Erythroblast (primary cell): ENCODE results near the gene SRM.
"Not testable (repeated sequence)": the region's sequence is repeated elsewhere in the genome, so short reads cannot be mapped to it uniquely, and the experiment has no call there.

ENCODE experiments used
- DNase-seq, 2 experiments: peaks; one replicate each; lab custom pipeline; 2025; lab: John Stamatoyannopoulos, UW
- GATA1 ChIP-seq: IDR thresholded peaks from 2 replicates; pipeline ENCODE4 v1.6.1; 2011; ENCODE audit warnings: low read depth, mild to moderate bottlenecking, control low read depth, low read length, moderate library complexity
- POLR2A ChIP-seq: IDR thresholded peaks from 2 replicates; pipeline ENCODE4 v1.6.1; 2011; ENCODE audit warnings: mild to moderate bottlenecking, low read length

SRM gene

GRCh38 chr1:11044849-11045427 is 14.9 kb downstream of the SRM start:
- TF ChIP-seq POLR2A: no peak
- TF ChIP-seq GATA1: no peak
- DNase-seq: no peak

DNA sequence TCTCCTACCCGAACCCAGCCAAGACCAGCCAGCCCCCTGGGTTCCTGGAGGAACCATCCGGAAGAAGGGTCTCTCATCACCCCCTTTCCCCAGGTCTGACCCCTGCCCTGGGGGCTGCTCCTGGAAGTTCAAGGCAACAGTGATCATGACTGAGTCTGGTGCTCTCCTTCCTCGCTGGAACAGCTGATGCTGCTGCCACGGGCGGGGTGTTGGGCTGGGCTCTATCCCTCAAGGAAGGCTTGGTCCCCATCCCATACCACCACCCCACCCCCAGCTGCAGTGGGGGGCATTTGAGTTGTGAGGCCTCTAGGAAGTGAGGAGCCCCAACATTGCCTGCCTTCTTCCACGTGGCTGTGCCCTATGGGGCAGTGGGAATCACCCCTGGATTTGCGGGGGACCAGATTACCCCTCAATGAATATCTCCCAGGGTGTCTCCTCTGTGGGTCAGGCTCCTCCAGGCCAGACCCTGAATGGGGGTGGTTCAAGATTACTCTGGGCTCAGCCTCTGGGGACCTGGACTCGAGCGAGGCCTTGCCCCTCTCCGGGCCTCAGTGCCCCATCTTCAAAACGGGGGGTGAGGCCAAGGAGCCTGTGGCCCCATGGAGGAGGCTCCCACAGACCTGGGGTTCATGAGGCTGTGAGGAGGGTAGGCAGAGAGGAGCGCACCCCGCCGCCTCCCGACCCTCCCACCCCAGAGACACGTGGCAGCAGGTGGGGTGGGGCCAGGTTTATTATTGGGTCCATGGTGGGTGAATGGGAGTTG is 15.6 kb downstream of the SRM start:
- no peak for TF ChIP-seq POLR2A
- no peak for TF ChIP-seq GATA1
- DNase-seq: no peak

DNA sequence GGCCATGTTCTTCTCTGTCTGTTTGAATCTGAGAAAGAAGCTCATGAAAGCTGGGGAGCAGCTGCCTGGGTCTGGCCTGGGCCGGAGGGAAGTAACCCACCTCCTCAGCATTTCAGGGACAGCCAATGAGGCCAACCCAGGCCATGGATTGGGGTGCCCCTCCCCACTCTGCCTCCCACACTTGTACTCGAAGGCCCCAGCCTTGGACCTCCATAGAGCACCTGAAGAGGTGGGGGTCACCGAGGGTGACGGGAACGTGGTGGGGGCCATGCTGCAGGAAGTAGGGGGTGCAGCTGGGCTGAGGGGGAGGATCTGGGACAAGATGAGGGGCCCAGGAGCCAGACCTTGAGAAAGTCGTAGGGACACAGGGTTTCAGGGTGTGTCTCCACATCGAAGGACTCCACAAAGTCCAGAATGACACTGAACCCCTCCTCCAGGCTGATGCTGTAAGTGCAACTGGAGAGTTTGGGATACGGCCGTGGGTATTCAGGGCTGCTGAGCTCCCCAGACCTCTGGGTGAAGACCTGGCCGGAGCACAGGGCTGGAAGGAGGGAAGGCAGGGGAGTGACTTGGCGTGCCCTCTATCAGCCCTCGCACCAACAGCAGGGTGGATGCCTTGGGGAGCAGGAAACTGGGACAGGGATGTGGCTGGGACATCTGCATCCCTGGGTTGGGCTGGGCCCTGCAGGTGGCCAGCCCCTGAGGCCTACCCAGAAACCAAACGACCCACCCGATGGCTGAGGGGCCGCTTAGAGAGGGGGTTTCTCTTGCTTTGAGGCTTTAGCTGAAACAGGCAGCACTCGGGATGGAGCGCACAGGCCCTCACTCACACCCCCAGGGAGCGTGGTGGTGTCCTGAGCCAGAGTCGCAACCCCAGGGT is 16.6 kb downstream of the SRM start:
- no peak for DNase-seq
- no peak for TF ChIP-seq POLR2A
- no peak for TF ChIP-seq GATA1

DNA sequence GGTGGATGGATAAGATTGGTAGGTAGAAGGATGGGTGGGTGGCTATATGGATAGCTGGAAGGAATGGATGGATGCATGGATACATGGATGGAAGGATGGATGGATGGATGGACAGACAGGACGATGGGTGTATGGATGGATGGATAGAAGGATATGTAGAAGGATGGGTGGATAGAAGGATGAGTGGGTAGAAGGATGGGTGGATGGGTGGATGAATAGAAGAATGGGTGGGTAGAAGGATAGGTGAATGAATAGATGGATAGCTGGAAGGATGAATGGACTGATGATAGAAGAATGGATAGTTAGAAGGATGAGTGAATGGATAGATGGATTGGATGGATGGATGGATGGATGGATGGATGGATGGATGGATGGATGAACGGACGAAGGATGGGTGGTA is 17.8 kb downstream of the SRM start:
- DNase-seq: no peak
- TF ChIP-seq POLR2A: no peak
- TF ChIP-seq GATA1: no peak

GRCh38 chr1:11041048-11041447 is 18.8 kb downstream of the SRM start:
- no peak for TF ChIP-seq POLR2A
- no peak for TF ChIP-seq GATA1
- DNase-seq: no peak

DNA sequence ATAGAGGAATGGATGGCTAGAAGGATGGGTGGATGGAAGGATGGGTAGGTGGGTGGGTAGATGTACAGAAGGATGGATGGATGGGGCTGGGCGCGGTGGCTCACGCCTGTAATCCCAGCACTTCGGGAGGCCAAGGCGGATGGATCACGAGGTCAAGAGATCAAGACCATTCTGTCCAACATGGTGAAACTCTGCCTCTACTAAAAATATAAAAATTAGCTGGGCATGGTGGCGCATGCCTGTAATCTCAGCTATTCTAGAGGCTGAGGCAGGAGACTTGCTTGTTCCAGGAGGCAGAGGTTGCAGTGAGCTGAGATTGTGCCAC is 19.8 kb downstream of the SRM start:
- DNase-seq: not testable (repeated sequence)

DNA sequence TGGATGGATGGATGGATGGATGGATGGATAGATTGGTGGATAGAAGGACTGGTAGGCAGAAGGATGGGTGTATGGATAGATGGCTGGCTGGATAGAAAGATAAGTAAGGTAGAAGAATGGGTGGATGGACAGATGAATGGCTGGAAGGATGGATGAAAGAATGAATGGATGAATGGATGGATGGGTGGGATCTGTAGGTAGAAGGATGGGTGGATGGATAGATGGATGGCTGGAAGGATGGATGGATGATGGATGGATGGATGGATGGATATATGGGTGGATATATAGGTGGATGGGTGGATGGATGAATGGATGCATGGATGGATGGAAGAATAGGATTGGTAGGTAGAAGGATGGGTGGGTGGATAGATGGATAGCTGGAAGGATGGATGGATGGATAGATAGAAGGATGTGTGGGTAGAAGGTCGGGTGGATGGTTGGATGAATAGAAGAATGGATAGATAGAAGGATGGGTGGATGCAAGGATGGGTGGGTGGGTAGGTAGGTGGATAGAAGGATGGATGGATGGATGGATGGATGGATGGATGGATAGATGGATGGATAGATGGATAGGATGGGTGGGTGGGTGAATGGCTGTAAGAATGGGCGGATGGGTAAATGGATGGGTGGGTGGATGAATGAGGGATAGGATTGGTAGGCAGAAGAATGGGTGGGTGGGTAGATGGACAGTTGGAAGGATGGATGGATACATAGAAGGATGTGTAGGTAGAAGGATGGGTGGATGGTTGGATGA is 20.3 kb downstream of the SRM start:
- TF ChIP-seq POLR2A: no peak
- no peak for DNase-seq

DNA sequence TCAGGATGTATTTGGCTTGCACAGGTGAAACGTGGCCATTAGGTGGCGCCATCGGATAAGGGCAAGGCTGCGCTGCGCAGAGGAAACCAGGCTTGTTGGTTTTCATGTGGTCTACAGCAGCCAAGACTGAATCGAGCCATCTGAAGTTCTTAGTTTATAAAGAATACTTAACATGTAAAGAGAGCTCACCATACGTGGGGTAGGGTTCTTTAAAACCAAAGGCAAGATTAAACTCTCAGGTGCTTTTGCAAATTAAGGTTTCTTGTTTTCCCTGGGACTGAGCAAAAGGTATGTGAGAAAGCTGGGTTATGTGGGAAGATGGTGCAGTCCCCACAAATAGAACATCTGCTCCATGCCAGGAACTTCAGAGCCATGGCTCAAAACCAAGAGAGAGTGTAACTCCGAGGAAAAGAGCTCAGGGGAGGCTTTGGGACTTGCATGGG is 22.1 kb downstream of the SRM start:
- TF ChIP-seq POLR2A: no peak
- no peak for TF ChIP-seq GATA1
- peak; percentile 82 to 92 for DNase-seq

DNA sequence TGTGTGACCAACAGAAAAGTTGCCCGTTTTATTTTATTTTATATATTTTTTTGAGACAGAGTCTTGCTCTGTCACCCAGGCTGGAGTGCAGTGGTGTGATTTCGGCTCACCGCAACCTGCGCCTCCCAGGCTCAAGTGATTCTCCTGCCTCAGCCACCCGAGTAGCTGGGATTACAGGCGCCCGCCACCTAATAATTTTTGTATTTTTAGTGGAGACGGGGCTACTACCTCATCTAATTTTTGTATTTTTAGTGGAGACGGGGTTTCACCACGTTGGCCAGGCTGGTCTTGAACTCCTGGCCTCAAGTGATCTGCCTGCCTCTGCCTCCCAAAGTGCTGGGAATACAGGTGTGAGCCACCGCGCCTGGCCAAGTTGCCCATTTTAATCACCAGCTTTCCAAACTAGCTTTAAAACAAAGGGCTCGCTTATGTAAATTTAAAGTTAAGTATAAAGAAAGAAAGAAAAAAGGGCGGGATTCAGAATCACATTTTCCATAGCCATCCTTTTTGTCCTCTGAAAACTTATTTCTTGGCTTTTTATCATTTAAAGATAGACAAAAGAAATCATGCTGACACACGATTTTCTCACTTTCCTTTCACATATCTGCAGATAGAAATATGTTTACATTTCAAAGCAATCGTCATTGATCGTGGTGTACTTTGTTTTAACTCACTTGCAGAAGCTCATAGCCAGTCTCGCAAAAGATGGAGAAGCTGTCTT is 22.6 kb downstream of the SRM start:
- DNase-seq: not testable (repeated sequence)

DNA sequence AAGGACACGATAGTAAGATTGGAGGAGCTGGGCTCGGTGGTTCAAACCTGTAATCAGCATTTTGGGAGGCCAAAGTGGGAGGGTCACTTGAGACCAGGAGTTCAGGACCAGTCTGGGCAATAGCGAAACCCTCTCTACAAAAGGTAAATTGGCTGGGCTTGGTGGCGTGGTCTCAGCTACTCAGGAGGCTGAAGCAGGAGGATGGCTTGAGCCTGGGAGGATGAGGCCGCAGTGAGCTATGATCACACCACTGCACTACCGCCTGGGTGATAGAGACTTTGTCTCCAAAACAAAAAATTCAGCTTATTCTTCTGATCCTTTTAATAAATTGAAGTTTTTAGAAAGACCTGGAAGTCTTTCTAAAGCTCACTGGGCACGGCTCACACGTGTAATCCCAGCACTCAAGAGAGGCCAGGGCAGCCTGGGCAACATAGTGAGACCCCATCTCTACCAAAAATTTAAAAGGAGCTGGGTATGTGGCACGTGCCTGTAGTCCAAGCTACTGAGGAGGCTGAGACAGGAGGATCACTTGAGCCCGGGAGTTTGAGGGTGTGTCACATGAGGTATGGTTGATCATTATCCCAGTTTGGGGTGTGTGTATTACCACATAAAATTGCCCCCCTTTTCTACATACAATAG is 28.1 kb downstream of the SRM start:
- DNase-seq: no peak
- TF ChIP-seq POLR2A: no peak
- TF ChIP-seq GATA1: no peak

- DNase-seq: no peak
- TF ChIP-seq GATA1: no peak
- TF ChIP-seq POLR2A: no peak
These were observed 29.0 kb downstream of the SRM start for GRCh38 chr1:11030865-11031264.

- TF ChIP-seq GATA1 (no peak), POLR2A (no peak)
- DNase-seq: no peak
These were observed 31.8 kb downstream of the SRM start for GRCh38 chr1:11028018-11028417.

GRCh38 chr1:11027316-11027715 is 32.5 kb downstream of the SRM start:
- TF ChIP-seq GATA1 (no peak), POLR2A (no peak)
- no peak for DNase-seq
